Ovary (tissue), 3 donors: ENCODE results near the gene L3MBTL2.

Experiments
- CTCF ChIP-seq, 3 donors: fragments of 450-650 bp in 2 of 3; fragments of 200-600 bp in 1 of 3; IDR thresholded peaks; one replicate each; pipeline versions ENCODE4 v1.5.1 to v1.8.0; 2016 to 2022; ENCODE audit warnings: antibody characterized with exemption in 3 of 3, mild to moderate bottlenecking in 1 of 3
- EP300 ChIP-seq: sonication (generic); formaldehyde crosslinking; IDR thresholded peaks from one replicate; pipeline ENCODE4 v1.6.1; 2017; ENCODE audit warnings: antibody characterized with exemption
- POLR2A ChIP-seq: fragments of 450-650 bp; IDR thresholded peaks from one replicate; pipeline ENCODE4 v1.6.1; 2017; ENCODE audit warnings: antibody characterized with exemption, mild to moderate bottlenecking, moderate library complexity
- donor health status: DM: no; HTN: no; CAD: no.

- TF ChIP-seq POLR2A = no peak
- no peak for TF ChIP-seq CTCF (IDR thresholded peaks at IDR 0.05)
- TF ChIP-seq EP300 = no peak
Measured at GRCh38 chr22:41274856-41275255, 69.7 kb downstream of the L3MBTL2 start.
